AG04449 (cell line): ENCODE data around the gene NCKAP5L.

Experiments used
- CTCF ChIA-PET: fragments of 350-600 bp; formaldehyde crosslinking; extraction: SDS; loops from one replicate; lab custom pipeline; 2021; ENCODE audit warnings: antibody characterized with exemption; lab: Yijun Ruan, JAX
- POLR2A ChIA-PET: fragments of 400-600, 350-600 bp; formaldehyde crosslinking; extraction: SDS; loops from one replicate; lab custom pipeline; 2020; ENCODE audit warnings: antibody characterized with exemption, inconsistent platforms; lab: Yijun Ruan, JAX
- DNase-seq: peaks from one replicate; pipeline ENCODE4 v3.0.0-alpha.2; 2010; ENCODE audit warnings: low read depth, low spot score
- H3K4me3 ChIP-seq: 2 replicates; pipeline ENCODE4 v1.5.1; 2011; ENCODE audit warnings: low read depth, mild to moderate bottlenecking, control low read depth, low read length
- CTCF ChIP-seq: IDR thresholded peaks from one replicate; pipeline ENCODE4 v1.5.1; 2011; ENCODE audit warnings: mild to moderate bottlenecking, moderate library complexity, low read length, control low read depth, inconsistent platforms; ENCODE audit not compliant: insufficient read depth; ENCODE audit errors: missing control alignments

Gene NCKAP5L

GRCh38 chr12:49807991-49808580 lies 20.1 kb downstream of the NCKAP5L start:
- TF ChIP-seq CTCF, result no peak
- no peak for DNase-seq
- ChIA-PET CTCF (interaction anchor here (1.0 to 1.4 kb wide), 2 partner anchors 8 to 29 kb away, joined by 3 to 4 read pairs; no protein-coding TSS in a partner anchor), POLR2A (interaction anchor here (0.7 kb wide), 1 partner anchor 20 kb away, joined by 3 read pairs; no protein-coding TSS in a partner anchor)
- H3K4me3 ChIP-seq, result no peak overlapping the region

GRCh38 chr12:49806877-49807276 lies 21.3 kb downstream of the NCKAP5L start:
- ChIA-PET CTCF (no interaction called here), POLR2A (no interaction called here)
- H3K4me3 ChIP-seq, result no peak overlapping the region
- TF ChIP-seq CTCF, result no peak
- no peak for DNase-seq

GRCh38 chr12:49806321-49806813 lies 21.8 kb downstream of the NCKAP5L start:
- POLR2A ChIA-PET, result no interaction called here
- CTCF ChIA-PET, result no interaction called here
- DNase-seq, result no peak
- no peak for TF ChIP-seq CTCF
- no peak overlapping the region for H3K4me3 ChIP-seq

- POLR2A ChIA-PET, result no interaction called here
- DNase-seq, result no peak
- H3K4me3 ChIP-seq, result no peak overlapping the region
- no peak for TF ChIP-seq CTCF
- CTCF ChIA-PET, result interaction anchor here (0.6 to 1.4 kb wide), 2 partner anchors 12 to 27 kb away, joined by 3 read pairs; no protein-coding TSS in a partner anchor
Measured at GRCh38 chr12:49805409-49805808, 22.8 kb downstream of the NCKAP5L start.

GRCh38 chr12:49804821-49805220 lies 23.4 kb downstream of the NCKAP5L start:
- no peak for DNase-seq
- H3K4me3 ChIP-seq, result no peak overlapping the region
- no peak for TF ChIP-seq CTCF
- ChIA-PET CTCF (interaction anchor here (1.3 to 1.4 kb wide), 2 partner anchors 27 to 38 kb away, joined by 3 read pairs; partner anchors contain the start of gene BCDIN3D), POLR2A (interaction anchor here (1.6 to 1.7 kb wide), 2 partner anchors 20 to 23 kb away, joined by 5 to 6 read pairs; partner anchors contain the start of gene NCKAP5L)

GRCh38 chr12:49803693-49804450 lies 24.3 kb downstream of the NCKAP5L start:
- no peak overlapping the region for H3K4me3 ChIP-seq
- TF ChIP-seq CTCF, result no peak
- DNase-seq, result no peak
- ChIA-PET CTCF (interaction anchor here (0.6 to 1.3 kb wide), 4 partner anchors 35 to 64 kb away, joined by 3 read pairs; partner anchors contain the start of genes BCDIN3D and TMBIM6), POLR2A (interaction anchor here (1.6 to 1.7 kb wide), 2 partner anchors 21 to 24 kb away, joined by 5 to 6 read pairs; partner anchors contain the start of gene NCKAP5L)
